Stomach (tissue), 4 donors: Measurements from ENCODE around the gene DIAPH3.

Experiments used
- CTCF ChIP-seq, 7 experiments: fragments of 450-650 bp in 4 of 7; fragments of 200-600 bp in 3 of 7; sonication (generic) in 3 of 7; IDR thresholded peaks; one replicate each; pipeline ENCODE4 v1.5.1; 2016 to 2019; ENCODE audit warnings: antibody characterized with exemption in 7 of 7, control low read depth in 2 of 7, mild to moderate bottlenecking in 1 of 7
- POLR2A ChIP-seq, 4 donors: fragments of 450-650 bp; IDR thresholded peaks; one replicate each; pipeline ENCODE4 v1.6.1; 2016; ENCODE audit warnings: antibody characterized with exemption in 4 of 4, control low read depth in 2 of 4, mild to moderate bottlenecking in 1 of 4, moderate library complexity in 1 of 4

- TF ChIP-seq CTCF (IDR thresholded peaks at IDR 0.05): no peak
- no peak for TF ChIP-seq POLR2A (IDR thresholded peaks at IDR 0.05)
Observed at GRCh38 chr13:60201286-60201685, 37.6 kb upstream of the DIAPH3 start.
